Smooth muscle cell (in vitro differentiated cells): Measurements from ENCODE around the gene OLA1. TPM values are rescaled to one million over a fixed set of nuclear protein-coding genes. Genes with fewer than 3 reads are reported as not detected.

Experiments used
- DNase-seq: peaks from one replicate; lab custom pipeline; 2025; ENCODE audit not compliant: unreplicated experiment; lab: John Stamatoyannopoulos, UW
- H2AFZ ChIP-seq: fragments of 200-600 bp; sonication (generic); 2 replicates; pipeline ENCODE4 v1.6.0; 2016; ENCODE audit warnings: antibody characterized with exemption, low read depth, mild to moderate bottlenecking
- H3F3A ChIP-seq: fragments of 200-600 bp; sonication (generic); 2 replicates; pipeline ENCODE4 v1.6.0; 2017; ENCODE audit warnings: antibody characterized with exemption, low read depth
- H3K27ac ChIP-seq: fragments of 200-600 bp; sonication (generic); 2 replicates; pipeline ENCODE4 v1.5.1; 2016; ENCODE audit warnings: low read depth, mild to moderate bottlenecking
- H3K27me3 ChIP-seq: fragments of 200-600 bp; sonication (generic); 2 replicates; pipeline ENCODE4 v1.6.1; 2016; ENCODE audit warnings: low read depth, mild to moderate bottlenecking
- H3K36me3 ChIP-seq: fragments of 200-600 bp; sonication (generic); 2 replicates; pipeline ENCODE4 v1.5.1; 2016; ENCODE audit warnings: low read depth
- H3K4me1 ChIP-seq: fragments of 200-600 bp; sonication (generic); 2 replicates; pipeline ENCODE4 v1.5.1; 2016; ENCODE audit warnings: low read depth
- H3K4me2 ChIP-seq: fragments of 200-600 bp; sonication (generic); 2 replicates; pipeline ENCODE4 v1.6.0; 2016; ENCODE audit warnings: mild to moderate bottlenecking
- H3K4me3 ChIP-seq: fragments of 200-600 bp; sonication (generic); 2 replicates; pipeline ENCODE4 v1.5.1; 2016; ENCODE audit warnings: mild to moderate bottlenecking
- H3K79me2 ChIP-seq: fragments of 200-600 bp; sonication (generic); 2 replicates; pipeline ENCODE4 v1.6.0; 2016; ENCODE audit warnings: low read depth, mild to moderate bottlenecking
- H3K9ac ChIP-seq: fragments of 200-600 bp; sonication (generic); 2 replicates; pipeline ENCODE4 v1.6.0; 2016; ENCODE audit warnings: low read depth
- H3K9me3 ChIP-seq: fragments of 200-600 bp; sonication (generic); replicated peaks from 2 replicates; pipeline ENCODE4 v1.5.1; 2016; ENCODE audit warnings: low read depth
- H4K20me1 ChIP-seq: fragments of 200-600 bp; sonication (generic); 2 replicates; pipeline ENCODE4 v1.6.0; 2016; ENCODE audit warnings: low read depth
- CTCF ChIP-seq: fragments of 200-600 bp; sonication (generic); IDR thresholded peaks from 2 replicates; pipeline ENCODE4 v1.5.1; 2017; ENCODE audit warnings: borderline replicate concordance, mild to moderate bottlenecking, antibody characterized with exemption; ENCODE audit not compliant: insufficient read depth, poor library complexity, severe bottlenecking
- WGBS: methylation state at CpG from one replicate; pipeline ENCODE4 v1.1.7; 2016; ENCODE audit warnings: low lambda C conversion rate; 5-methylcytosine and 5-hydroxymethylcytosine counted together
- polyA plus RNA-seq: library from polyadenylated mRNA; unstranded; fragments of >200 nt; fragmentation: Nextera tagmentation; extraction: Ambion mirVana; gene quantifications from 2 replicates; pipeline ENCODE4 v1.2.1, GENCODE V29; 2016
- total RNA-seq: library from RNA; depleted of rRNA; stranded (reverse); fragments of >200 nt; gene quantifications from 2 replicates; pipeline ENCODE4 v1.2.3, GENCODE V29; 2014

Gene OLA1
- total and polyA plus RNA-seq, 2 experiments from 2014 or later, result 59.6 to 76.0 TPM

GRCh38 chr2:174031226-174031625 is 217.1 kb downstream of the OLA1 start:
- H3K4me1 ChIP-seq, result peaks cover 19% of the 10 kb centered on the region
- H3K36me3 ChIP-seq, result no peaks in the 10 kb centered on the region
- H2AFZ ChIP-seq, result no peak overlapping the region
- no peaks in the 10 kb centered on the region for H3K79me2 ChIP-seq
- no peak overlapping the region for H3K4me2 ChIP-seq
- no peaks in the 10 kb centered on the region for H3K27me3 ChIP-seq
- peak overlapping the region; percentile 89 for H3K27ac ChIP-seq
- no peak for DNase-seq
- H3K9me3 ChIP-seq, result no peaks in the 10 kb centered on the region
- TF ChIP-seq CTCF, result no peak
- H3F3A ChIP-seq, result peaks cover 12% of the 10 kb centered on the region
- peak overlapping the region; percentile 55 for H3K9ac ChIP-seq
- WGBS, result 94% methylated on average over 3 of the region's 3 CpGs
- H3K4me3 ChIP-seq, result no peak overlapping the region
- H4K20me1 ChIP-seq, result no peaks in the 10 kb centered on the region

GRCh38 chr2:174028935-174029334 is 219.4 kb downstream of the OLA1 start:
- Histone ChIP-seq H3K36me3 (no peaks in the 10 kb centered on the region), H3K27me3 (no peaks in the 10 kb centered on the region), H3K27ac (peak overlapping the region; percentile 91), H3K4me2 (no peak overlapping the region), H3F3A (peaks cover 31% of the 10 kb centered on the region), H3K4me3 (no peak overlapping the region), H2AFZ (no peak overlapping the region), H3K79me2 (no peaks in the 10 kb centered on the region), H3K4me1 (peaks cover 35% of the 10 kb centered on the region), H4K20me1 (no peaks in the 10 kb centered on the region), H3K9ac (no peak overlapping the region), H3K9me3 (no peaks in the 10 kb centered on the region)
- DNase-seq, result no peak
- WGBS, result 90% methylated on average over 5 of the region's 5 CpGs
- TF ChIP-seq CTCF, result no peak

GRCh38 chr2:174027956-174028355 is 220.4 kb downstream of the OLA1 start:
- DNase-seq, result no peak
- Histone ChIP-seq H3K4me1 (peaks cover 42% of the 10 kb centered on the region), H3K9ac (peak overlapping the region; percentile 22), H3K36me3 (no peaks in the 10 kb centered on the region), H2AFZ (peak overlapping the region; percentile 32), H3K27ac (peak overlapping the region; percentile 91), H3K79me2 (no peaks in the 10 kb centered on the region), H3F3A (peaks cover 31% of the 10 kb centered on the region), H3K4me3 (no peak overlapping the region), H4K20me1 (no peaks in the 10 kb centered on the region), H3K4me2 (peak overlapping the region; percentile 41), H3K27me3 (no peaks in the 10 kb centered on the region), H3K9me3 (no peaks in the 10 kb centered on the region)
- no peak for TF ChIP-seq CTCF
- 19% methylated on average over 3 of the region's 3 CpGs for WGBS

- Histone ChIP-seq H4K20me1 (no peaks in the 10 kb centered on the region), H3K79me2 (no peaks in the 10 kb centered on the region), H3K4me1 (peaks cover 42% of the 10 kb centered on the region), H3K27me3 (no peaks in the 10 kb centered on the region), H3K9ac (peak overlapping the region; percentile 80), H3K9me3 (no peaks in the 10 kb centered on the region), H3K36me3 (no peaks in the 10 kb centered on the region), H3K4me2 (peak overlapping the region; percentile 75), H3K4me3 (no peak overlapping the region), H3F3A (peaks cover 36% of the 10 kb centered on the region), H3K27ac (peak overlapping the region; percentile 91), H2AFZ (no peak overlapping the region)
- WGBS, result 40% methylated on average over 23 of the region's 23 CpGs
- no peak for DNase-seq
- TF ChIP-seq CTCF, result no peak
Measured at GRCh38 chr2:174026122-174026845, 222.0 kb downstream of the OLA1 start.
